GM13977 (cell line): ENCODE measurements around the gene PLB1.

ENCODE experiments used
- DNase-seq: peaks from one replicate; pipeline ENCODE4 v3.0.0; 2012; ENCODE audit warnings: low spot score
- CTCF ChIP-seq: IDR thresholded peaks from 2 replicates; pipeline ENCODE4 v1.5.1; 2012; ENCODE audit warnings: mild to moderate bottlenecking, control low read depth; ENCODE audit not compliant: insufficient read depth; ENCODE audit errors: extremely low read depth, missing control alignments
- in situ Hi-C: fragments of 300-500 bp; cut with MboI; formaldehyde crosslinking; loops from one replicate; pipeline ENCODE4 v1.12.0; 2022; ENCODE audit warnings: low sequenced_read_pairs, low pct_unique_long_range_greater_than_20kb, mixed read lengths, inconsistent platforms; ENCODE audit not compliant: unreplicated experiment

PLB1 gene

GRCh38 chr2:28454016-28454930 is 41.6 kb upstream of the PLB1 start:
- in situ Hi-C loops: no loop called here
- no peak for TF ChIP-seq CTCF
- DNase-seq: no peak

GRCh38 chr2:28457237-28457636 is 38.6 kb upstream of the PLB1 start:
- TF ChIP-seq CTCF: no peak
- in situ Hi-C loops: no loop called here
- no peak for DNase-seq

GRCh38 chr2:28461056-28461455 is 34.8 kb upstream of the PLB1 start:
- in situ Hi-C loops: no loop called here
- no peak for DNase-seq
- TF ChIP-seq CTCF: no peak

- in situ Hi-C loops: no loop called here
- DNase-seq: no peak
- no peak for TF ChIP-seq CTCF
These were observed 33.7 kb upstream of the PLB1 start for GRCh38 chr2:28462122-28462521.

GRCh38 chr2:28463211-28463816 is 32.5 kb upstream of the PLB1 start:
- no peak for TF ChIP-seq CTCF
- in situ Hi-C loops: no loop called here
- DNase-seq: no peak

- in situ Hi-C loops: no loop called here
- no peak for DNase-seq
- TF ChIP-seq CTCF: no peak
These were observed 32.0 kb upstream of the PLB1 start for GRCh38 chr2:28463893-28464292.
